ENCODE data around the gene TET1.

Gene TET1

GRCh38 chr10:68628576-68629127, 68.5 kb downstream of the TET1 start:
- TF ChIP-seq GATA3 (IDR thresholded peaks at IDR 0.05; ENCODE audit: low read depth, low read length) (no peak), GATA2 (IDR thresholded peaks at IDR 0.05; ENCODE audit: low read depth, low read length) (no peak)

GRCh38 chr10:68633281-68633680, 73.1 kb downstream of the TET1 start:
- no peak for TF ChIP-seq GATA3 (IDR thresholded peaks at IDR 0.05; ENCODE audit: low read depth, low read length)
- TF ChIP-seq GATA2 (IDR thresholded peaks at IDR 0.05; ENCODE audit: low read depth, low read length) = no peak

GRCh38 chr10:68633816-68634466, 73.8 kb downstream of the TET1 start:
- TF ChIP-seq GATA2 (IDR thresholded peaks at IDR 0.05; ENCODE audit: low read depth, low read length) (no peak), GATA3 (IDR thresholded peaks at IDR 0.05; ENCODE audit: low read depth, low read length) (no peak)

- TF ChIP-seq GATA3 (IDR thresholded peaks at IDR 0.05; ENCODE audit: low read depth, low read length) (no peak), GATA2 (IDR thresholded peaks at IDR 0.05; ENCODE audit: low read depth, low read length) (no peak)
Observed at GRCh38 chr10:68636335-68636734, 76.2 kb downstream of the TET1 start.

- no peak for TF ChIP-seq GATA2 (IDR thresholded peaks at IDR 0.05; ENCODE audit: low read depth, low read length)
- no peak for TF ChIP-seq GATA3 (IDR thresholded peaks at IDR 0.05; ENCODE audit: low read depth, low read length)
Observed at GRCh38 chr10:68647672-68648341, 87.7 kb downstream of the TET1 start.

- TF ChIP-seq GATA3 (IDR thresholded peaks at IDR 0.05; ENCODE audit: low read depth, low read length) = no peak
- no peak for TF ChIP-seq GATA2 (IDR thresholded peaks at IDR 0.05; ENCODE audit: low read depth, low read length)
Observed at GRCh38 chr10:68655620-68656126, 95.5 kb downstream of the TET1 start.

- TF ChIP-seq GATA3 (IDR thresholded peaks at IDR 0.05; ENCODE audit: low read depth, low read length) (no peak), GATA2 (IDR thresholded peaks at IDR 0.05; ENCODE audit: low read depth, low read length) (no peak)
Observed at GRCh38 chr10:68665841-68666240, 105.7 kb downstream of the TET1 start.

- no peak for TF ChIP-seq GATA2 (IDR thresholded peaks at IDR 0.05; ENCODE audit: low read depth, low read length)
- no peak for TF ChIP-seq GATA3 (IDR thresholded peaks at IDR 0.05; ENCODE audit: low read depth, low read length)
Observed at GRCh38 chr10:68666280-68666760, 106.2 kb downstream of the TET1 start.

- TF ChIP-seq GATA3 (IDR thresholded peaks at IDR 0.05; ENCODE audit: low read depth, low read length) = no peak
- TF ChIP-seq GATA2 (IDR thresholded peaks at IDR 0.05; ENCODE audit: low read depth, low read length) = no peak
Observed at GRCh38 chr10:68668231-68668630, 108.1 kb downstream of the TET1 start.

GRCh38 chr10:68668972-68669371, 108.8 kb downstream of the TET1 start:
- no peak for TF ChIP-seq GATA2 (IDR thresholded peaks at IDR 0.05; ENCODE audit: low read depth, low read length)
- no peak for TF ChIP-seq GATA3 (IDR thresholded peaks at IDR 0.05; ENCODE audit: low read depth, low read length)

- TF ChIP-seq GATA3 (IDR thresholded peaks at IDR 0.05; ENCODE audit: low read depth, low read length) = no peak
- TF ChIP-seq GATA2 (IDR thresholded peaks at IDR 0.05; ENCODE audit: low read depth, low read length) = no peak
Observed at GRCh38 chr10:68684413-68684812, 124.3 kb downstream of the TET1 start.

GRCh38 chr10:68696018-68696417, 135.9 kb downstream of the TET1 start:
- no peak for TF ChIP-seq GATA2 (IDR thresholded peaks at IDR 0.05; ENCODE audit: low read depth, low read length)
- no peak for TF ChIP-seq GATA3 (IDR thresholded peaks at IDR 0.05; ENCODE audit: low read depth, low read length)

GRCh38 chr10:68697106-68697505, 137.0 kb downstream of the TET1 start:
- no peak for TF ChIP-seq GATA2 (IDR thresholded peaks at IDR 0.05; ENCODE audit: low read depth, low read length)
- no peak for TF ChIP-seq GATA3 (IDR thresholded peaks at IDR 0.05; ENCODE audit: low read depth, low read length)

- TF ChIP-seq GATA3 (IDR thresholded peaks at IDR 0.05; ENCODE audit: low read depth, low read length) (no peak), GATA2 (IDR thresholded peaks at IDR 0.05; ENCODE audit: low read depth, low read length) (no peak)
Observed at GRCh38 chr10:68700197-68700596, 140.1 kb downstream of the TET1 start.

- TF ChIP-seq GATA2 (IDR thresholded peaks at IDR 0.05; ENCODE audit: low read depth, low read length) (no peak), GATA3 (IDR thresholded peaks at IDR 0.05; ENCODE audit: low read depth, low read length) (no peak)
Observed at GRCh38 chr10:68705548-68705947, 145.4 kb downstream of the TET1 start.
